ENCODE data around the gene ARMS2. TPM values are rescaled to one million over a fixed set of nuclear protein-coding genes. Genes with fewer than 3 reads are reported as not detected.

The ARMS2 gene
- total RNA-seq (2014; rRNA removed) (not detected in 2 replicates), Bru-seq, nascent RNA (percentile 20 among the genes with signal in this experiment), BruChase-seq, experiment 1, labeled RNA remaining after a 6-hour chase (percentile 42 among the genes with signal in this experiment), BruChase-seq, experiment 2, labeled RNA remaining after a 2-hour chase (percentile 38 among the genes with signal in this experiment)
- long read RNA-seq: 0 reads

- Histone ChIP-seq H3K27ac (ENCODE audit: low read length) (no peak within 1 kb of the TSS), H3K27me3 (ENCODE audit: low read length) (no peaks in the 10 kb centered on the region), H4K20me1 (ENCODE audit: low read length) (no peaks in the 10 kb centered on the region), H3F3A (ENCODE audit: low read length, unreplicated experiment) (no peaks in the 10 kb centered on the region), H3K36me3 (ENCODE audit: low read depth, low read length) (no peaks in the 10 kb centered on the region), H3K9me3 (ENCODE audit: low read length) (no peaks in the 10 kb centered on the region), H2AFZ (ENCODE audit: low read length) (no peak within 1 kb of the TSS), H3K4me3 (ENCODE audit: low read length) (no peak within 1 kb of the TSS), H3K4me1 (ENCODE audit: insufficient read depth, low read length) (no peaks in the 10 kb centered on the region), H3K79me2 (ENCODE audit: low read length) (no peaks in the 10 kb centered on the region), H3K9me2 (replicated peaks; ENCODE audit: low read length) (no peaks in the 10 kb centered on the region), H3K9ac (ENCODE audit: low read length) (no peak within 1 kb of the TSS), H3K4me2 (ENCODE audit: low read length) (no peak within 1 kb of the TSS)
- DNase-seq: no peak
- CTCF ChIA-PET: no interaction called here
- no peak for ATAC-seq
- no TSS peak for BruUV-seq (replicated peaks)
- TF ChIP-seq CTCF (conservative IDR thresholded peaks at IDR 0.05; ENCODE audit: low read depth, low read length): no peak
- POLR2A ChIA-PET (ENCODE audit: unreplicated experiment): interaction anchor here (0.6 kb wide), 1 partner anchor 81 kb away, joined by 3 read pairs; no protein-coding TSS in a partner anchor
- intact Hi-C loops (cut with micrococcal nuclease): no loop called here
Observed at GRCh38 chr10:122454603-122455080, at the start of gene ARMS2. TSS of gene ARMS2 (plus strand) at chr10:122454653. CDS start at chr10:122454728, 75 bp downstream.

- no peaks in the 10 kb centered on the region for H3K9me3 ChIP-seq (ENCODE audit: low read length)
- no peak overlapping the region for H3K27ac ChIP-seq (ENCODE audit: low read length)
- H3K27me3 ChIP-seq (ENCODE audit: low read length): no peaks in the 10 kb centered on the region
- ATAC-seq: no peak
- intact Hi-C loops (cut with micrococcal nuclease): no loop called here
- H3K36me3 ChIP-seq (ENCODE audit: low read depth, low read length): no peaks in the 10 kb centered on the region
- DNase-seq: no peak
- TF ChIP-seq EZH2phosphoT487 (IDR thresholded peaks at IDR 0.05; ENCODE audit: borderline replicate concordance, low read length): no peak
- TF ChIP-seq EZH2 (IDR thresholded peaks at IDR 0.05; ENCODE audit: low read length, unreplicated experiment): no peak
- TF ChIP-seq CTCF (conservative IDR thresholded peaks at IDR 0.05; ENCODE audit: low read depth, low read length): no peak
- no TSS peak for BruUV-seq (replicated peaks)
- H3F3A ChIP-seq (ENCODE audit: low read length, unreplicated experiment): no peaks in the 10 kb centered on the region
- no peaks in the 10 kb centered on the region for H3K4me1 ChIP-seq (ENCODE audit: insufficient read depth, low read length)
- no peaks in the 10 kb centered on the region for H3K79me2 ChIP-seq (ENCODE audit: low read length)
- ChIA-PET CTCF (no interaction called here), POLR2A (ENCODE audit: unreplicated experiment) (no interaction called here)
- H3K9ac ChIP-seq (ENCODE audit: low read length): no peak overlapping the region
- H4K20me1 ChIP-seq (ENCODE audit: low read length): no peaks in the 10 kb centered on the region
- no peak overlapping the region for H3K4me3 ChIP-seq (ENCODE audit: low read length)
- H2AFZ ChIP-seq (ENCODE audit: low read length): no peak overlapping the region
- H3K9me2 ChIP-seq (replicated peaks; ENCODE audit: low read length): no peaks in the 10 kb centered on the region
- no peak overlapping the region for H3K4me2 ChIP-seq (ENCODE audit: low read length)
Observed at GRCh38 chr10:122407375-122408125, 46.9 kb upstream of the ARMS2 start.

GRCh38 chr10:122413327-122413726 is 41.1 kb upstream of the ARMS2 start:
- Histone ChIP-seq H3K27me3 (ENCODE audit: low read length) (no peaks in the 10 kb centered on the region), H3K4me1 (ENCODE audit: insufficient read depth, low read length) (no peaks in the 10 kb centered on the region), H3F3A (ENCODE audit: low read length, unreplicated experiment) (no peaks in the 10 kb centered on the region), H3K4me3 (ENCODE audit: low read length) (no peak overlapping the region), H3K36me3 (ENCODE audit: low read depth, low read length) (0 out of 2 replicates have a peak, but pooled peaks cover 2% of the 10 kb centered on the region), H4K20me1 (ENCODE audit: low read length) (no peaks in the 10 kb centered on the region), H3K9me3 (ENCODE audit: low read length) (no peaks in the 10 kb centered on the region), H3K27ac (ENCODE audit: low read length) (no peak overlapping the region), H2AFZ (ENCODE audit: low read length) (no peak overlapping the region), H3K9me2 (replicated peaks; ENCODE audit: low read length) (no peaks in the 10 kb centered on the region), H3K9ac (ENCODE audit: low read length) (no peak overlapping the region), H3K4me2 (ENCODE audit: low read length) (no peak overlapping the region), H3K79me2 (ENCODE audit: low read length) (no peaks in the 10 kb centered on the region)
- intact Hi-C loops (cut with micrococcal nuclease): no loop called here
- CTCF ChIA-PET: no interaction called here
- ATAC-seq: no peak
- no TSS peak for BruUV-seq (replicated peaks)
- no peak for DNase-seq
- no peak for TF ChIP-seq CTCF (conservative IDR thresholded peaks at IDR 0.05; ENCODE audit: low read depth, low read length)
- no peak for TF ChIP-seq EZH2 (IDR thresholded peaks at IDR 0.05; ENCODE audit: low read length, unreplicated experiment)
- TF ChIP-seq EZH2phosphoT487 (IDR thresholded peaks at IDR 0.05; ENCODE audit: borderline replicate concordance, low read length): no peak
- POLR2A ChIA-PET (ENCODE audit: unreplicated experiment): no interaction called here
